ENCODE data around the gene LRP5. TPM values are rescaled to one million over a fixed set of nuclear protein-coding genes. Genes with fewer than 3 reads are reported as not detected.

Gene LRP5
- total and polyA plus RNA-seq, 2 experiments from 2014 or later = 43.9 to 54.3 TPM

- H3K27ac ChIP-seq = no peak overlapping the region
- no peaks in the 10 kb centered on the region for H3K27me3 ChIP-seq
- H3K9me3 ChIP-seq (ENCODE audit: low read depth) = no peaks in the 10 kb centered on the region
- H4K20me1 ChIP-seq (ENCODE audit: insufficient read depth, poor library complexity, severe bottlenecking) = peaks cover 100% of the 10 kb centered on the region
- WGBS (ENCODE audit: low lambda C conversion rate, missing lambda C conversion rate) = 71% methylated on average over 3 of the region's 3 CpGs
- H3K9me2 ChIP-seq (replicated peaks; ENCODE audit: insufficient read depth) = no peaks in the 10 kb centered on the region
- no peak for DNase-seq (ENCODE audit: low spot score)
- H3K4me3 ChIP-seq = no peak overlapping the region
- no peak overlapping the region for H3K4me2 ChIP-seq
- TF ChIP-seq CTCF (IDR thresholded peaks at IDR 0.05; ENCODE audit: poor library complexity) = no peak
- TF ChIP-seq EZH2phosphoT487 (IDR thresholded peaks at IDR 0.05; ENCODE audit: low read depth, severe bottlenecking, unreplicated experiment) = no peak
- TF ChIP-seq EZH2 (IDR thresholded peaks at IDR 0.05; ENCODE audit: borderline replicate concordance) = no peak
- H2AFZ ChIP-seq = no peak overlapping the region
- peaks cover 100% of the 10 kb centered on the region for H3K79me2 ChIP-seq
- no peaks in the 10 kb centered on the region for H3K36me3 ChIP-seq (replicated peaks; ENCODE audit: insufficient read depth, low read depth)
- peaks cover 34% of the 10 kb centered on the region for H3K4me1 ChIP-seq (ENCODE audit: insufficient read depth)
These were observed 155.9 kb downstream of the LRP5 start for GRCh38 chr11:68468217-68468828.

- Histone ChIP-seq H3K9me3 (ENCODE audit: low read depth) (no peaks in the 10 kb centered on the region), H3K36me3 (replicated peaks; ENCODE audit: insufficient read depth, low read depth) (no peaks in the 10 kb centered on the region), H3K4me1 (ENCODE audit: insufficient read depth) (peaks cover 28% of the 10 kb centered on the region), H3K79me2 (peaks cover 100% of the 10 kb centered on the region), H3K4me3 (no peak overlapping the region), H3K27me3 (no peaks in the 10 kb centered on the region), H2AFZ (no peak overlapping the region), H3K9me2 (replicated peaks; ENCODE audit: insufficient read depth) (no peaks in the 10 kb centered on the region), H4K20me1 (ENCODE audit: insufficient read depth, poor library complexity, severe bottlenecking) (peaks cover 100% of the 10 kb centered on the region), H3K27ac (no peak overlapping the region), H3K4me2 (no peak overlapping the region)
- no peak for TF ChIP-seq CTCF (IDR thresholded peaks at IDR 0.05; ENCODE audit: poor library complexity)
- TF ChIP-seq EZH2 (IDR thresholded peaks at IDR 0.05; ENCODE audit: borderline replicate concordance) = no peak
- no peak for TF ChIP-seq EZH2phosphoT487 (IDR thresholded peaks at IDR 0.05; ENCODE audit: low read depth, severe bottlenecking, unreplicated experiment)
- no peak for DNase-seq (ENCODE audit: low spot score)
- 44% methylated on average over 2 of the region's 2 CpGs for WGBS (ENCODE audit: low lambda C conversion rate, missing lambda C conversion rate)
These were observed 156.7 kb downstream of the LRP5 start for GRCh38 chr11:68469122-68469521.

GRCh38 chr11:68469642-68470041 is 157.3 kb downstream of the LRP5 start:
- Histone ChIP-seq H3K4me2 (no peak overlapping the region), H3K9me3 (ENCODE audit: low read depth) (no peaks in the 10 kb centered on the region), H3K36me3 (replicated peaks; ENCODE audit: insufficient read depth, low read depth) (no peaks in the 10 kb centered on the region), H3K4me3 (no peak overlapping the region), H4K20me1 (ENCODE audit: insufficient read depth, poor library complexity, severe bottlenecking) (peaks cover 100% of the 10 kb centered on the region), H3K79me2 (peaks cover 100% of the 10 kb centered on the region), H2AFZ (no peak overlapping the region), H3K27ac (no peak overlapping the region), H3K27me3 (no peaks in the 10 kb centered on the region), H3K9me2 (replicated peaks; ENCODE audit: insufficient read depth) (no peaks in the 10 kb centered on the region), H3K4me1 (ENCODE audit: insufficient read depth) (peaks cover 28% of the 10 kb centered on the region)
- WGBS (ENCODE audit: low lambda C conversion rate, missing lambda C conversion rate) = 50% methylated on average over 1 of the region's 1 CpG
- TF ChIP-seq EZH2 (IDR thresholded peaks at IDR 0.05; ENCODE audit: borderline replicate concordance) = no peak
- no peak for TF ChIP-seq CTCF (IDR thresholded peaks at IDR 0.05; ENCODE audit: poor library complexity)
- no peak for TF ChIP-seq EZH2phosphoT487 (IDR thresholded peaks at IDR 0.05; ENCODE audit: low read depth, severe bottlenecking, unreplicated experiment)
- DNase-seq (ENCODE audit: low spot score) = no peak
